Left renal pelvis (tissue), 4 donors: ENCODE results near the gene PLEKHG2. TPM values are rescaled to one million over a fixed set of nuclear protein-coding genes. Genes with fewer than 3 reads are reported as not detected.
"Not testable (repeated sequence)": the region's sequence is repeated elsewhere in the genome, so short reads cannot be mapped to it uniquely, and the experiment has no call there.

Source experiments
- DNase-seq, 4 donors: peaks; one replicate each; pipeline ENCODE4 v3.0.0-alpha.2; 2013; ENCODE audit warnings: low read depth in 4 of 4, low spot score in 3 of 4
- polyA plus RNA-seq, 4 donors: library from polyadenylated mRNA; unstranded; fragments of 120-200 nt; gene quantifications; one replicate each; pipeline ENCODE4 v1.2.1, GENCODE V29; 2013; ENCODE audit not compliant: insufficient read length in 4 of 4

Gene PLEKHG2
- polyA plus RNA-seq, 4 donors: 67.3 to 130 (median 90.1) TPM

DNA sequence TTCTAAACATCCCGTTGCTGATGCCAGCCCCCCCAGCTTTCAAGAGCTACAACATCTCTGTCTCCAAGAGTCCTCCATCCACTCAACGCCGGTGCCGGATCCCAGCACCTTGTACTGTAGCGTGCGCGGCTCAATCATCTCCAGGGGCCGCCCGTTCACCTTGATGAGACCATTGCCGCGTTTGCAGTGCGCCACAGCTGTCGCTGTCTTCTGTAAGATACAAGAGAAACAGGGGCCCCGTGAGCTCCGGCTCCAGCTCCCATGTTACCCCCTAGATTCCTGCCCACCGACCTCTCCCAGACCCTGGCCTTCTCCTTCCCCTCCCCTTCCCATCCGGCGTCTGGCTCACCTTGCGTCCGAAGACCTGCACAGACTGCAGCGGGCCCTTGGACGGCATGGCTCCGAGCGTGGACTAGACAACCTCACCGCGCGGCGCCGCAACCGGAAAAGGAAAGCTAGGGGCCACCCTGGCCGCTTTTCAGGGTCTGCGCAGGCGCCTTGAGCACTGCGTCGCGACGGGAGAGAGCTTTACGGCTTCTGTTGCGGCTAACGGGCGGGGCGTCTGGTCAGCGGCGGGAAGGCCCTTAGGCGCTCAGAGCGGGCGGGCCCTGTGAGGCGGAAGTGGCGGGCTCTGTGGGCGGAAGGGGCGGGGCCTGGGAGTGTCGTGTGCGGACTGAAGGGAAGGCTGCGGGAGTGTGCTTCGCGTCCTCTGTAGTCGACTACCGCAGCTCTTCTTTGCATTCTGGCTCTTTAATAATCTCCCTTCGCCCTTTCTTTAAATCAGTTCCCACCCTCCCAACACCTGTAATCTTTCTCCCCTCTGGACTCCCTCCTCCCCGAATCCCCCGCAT lies 23.3 kb downstream of the PLEKHG2 start, which contains the start of gene RPS16:
TSS of gene RPS16 (minus strand) at position 451 of the 851 bp plus-strand sequence. CDS start at position 397, 54 bp downstream.
- peak; percentile 92 to 96 (median 94) for DNase-seq

- DNase-seq: no peak
Measured at GRCh38 chr19:39436350-39436716, 23.9 kb downstream of the PLEKHG2 start.

GRCh38 chr19:39438270-39438934 lies 25.9 kb downstream of the PLEKHG2 start:
- DNase-seq: no peak

GRCh38 chr19:39444598-39445195 lies 32.2 kb downstream of the PLEKHG2 start:
- DNase-seq: no peak

DNA sequence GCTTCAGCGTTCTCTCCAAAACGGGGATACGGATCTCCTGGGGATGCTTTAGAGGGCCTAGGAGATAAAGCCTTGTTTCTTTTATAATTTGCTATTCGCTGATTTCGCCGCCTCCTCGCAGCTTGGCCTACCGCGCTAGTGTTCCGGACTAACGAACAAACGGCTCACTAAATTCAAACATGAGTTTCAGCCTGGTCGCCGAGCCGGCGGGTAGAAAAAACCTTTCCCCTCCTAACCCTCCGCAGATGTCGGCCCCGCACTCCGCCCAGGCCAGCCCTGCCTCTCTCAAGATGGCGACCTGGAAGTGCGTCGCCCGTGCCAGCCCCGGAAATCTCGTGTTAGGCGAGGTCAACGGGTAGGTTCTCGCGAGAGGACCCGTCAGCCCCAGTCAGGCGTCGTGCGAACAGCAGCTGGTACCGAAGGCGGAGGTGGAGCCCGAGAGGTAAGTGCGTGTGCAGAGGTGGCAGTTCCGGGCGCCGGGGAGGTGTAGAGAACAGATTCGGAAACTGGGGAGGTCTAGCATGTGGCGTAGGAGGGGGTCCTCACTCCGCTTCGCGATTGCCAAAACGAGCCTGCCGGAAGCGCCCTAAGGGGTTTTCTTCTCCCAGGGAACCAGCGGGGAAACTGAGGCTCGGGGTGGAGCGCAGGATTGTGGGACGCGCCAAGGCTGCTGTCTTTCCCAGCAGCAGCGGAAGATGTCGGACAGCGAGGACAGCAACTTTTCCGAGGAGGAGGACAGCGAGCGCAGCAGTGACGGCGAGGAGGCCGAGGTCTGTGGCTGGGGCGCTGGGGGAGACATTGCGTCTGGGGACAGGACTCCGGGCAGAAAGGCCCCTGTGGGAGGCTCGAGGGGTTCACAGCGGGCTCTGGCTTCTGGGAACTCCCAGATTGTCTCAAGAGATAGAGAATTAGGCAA lies 33.0 kb downstream of the PLEKHG2 start, which contains the start of gene SUPT5H:
TSS of gene SUPT5H (plus strand) at position 387 of the 916 bp plus-strand sequence. CDS start at position 696, 309 bp downstream.
- peak; percentile 93 to 95 (median 94) for DNase-seq

DNA sequence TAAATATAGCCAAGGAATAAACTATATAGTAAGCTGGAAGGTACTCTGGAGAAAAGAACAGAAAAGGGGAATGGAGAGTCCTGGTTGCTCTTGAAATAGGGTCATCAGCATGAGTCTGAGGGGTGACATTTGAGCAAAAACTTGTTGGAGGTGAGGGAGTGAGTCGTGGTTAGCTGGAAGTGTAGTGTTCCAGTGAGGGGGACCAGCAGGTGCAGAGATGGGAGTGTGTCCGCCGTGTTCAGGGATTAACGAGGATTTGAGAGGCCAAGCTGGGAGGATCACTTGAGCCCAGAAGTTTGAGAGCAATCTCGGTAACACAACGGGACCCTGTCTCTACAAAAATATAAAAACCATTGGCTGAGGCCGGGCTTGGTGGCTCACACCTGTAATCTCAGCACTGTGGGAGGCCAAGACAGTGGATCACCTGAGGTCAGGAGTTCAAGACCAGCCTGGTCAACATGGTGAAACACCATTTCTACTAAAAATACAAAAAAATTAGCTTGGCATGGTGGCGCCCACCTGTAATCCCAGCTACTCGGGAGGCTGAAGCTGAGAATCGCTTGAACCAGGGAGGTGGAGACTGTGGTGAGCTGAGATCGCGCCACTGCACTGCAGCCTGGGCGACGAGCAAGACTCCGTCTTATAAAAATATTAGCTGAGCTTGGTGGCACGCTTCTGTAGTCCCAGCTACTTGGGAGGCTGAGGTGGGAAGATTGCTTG lies 34.1 kb downstream of the PLEKHG2 start:
- no peak for DNase-seq

GRCh38 chr19:39448271-39448670 lies 35.8 kb downstream of the PLEKHG2 start:
- DNase-seq: no peak

- DNase-seq: no peak
Measured at GRCh38 chr19:39449116-39449797, 36.8 kb downstream of the PLEKHG2 start.

DNA sequence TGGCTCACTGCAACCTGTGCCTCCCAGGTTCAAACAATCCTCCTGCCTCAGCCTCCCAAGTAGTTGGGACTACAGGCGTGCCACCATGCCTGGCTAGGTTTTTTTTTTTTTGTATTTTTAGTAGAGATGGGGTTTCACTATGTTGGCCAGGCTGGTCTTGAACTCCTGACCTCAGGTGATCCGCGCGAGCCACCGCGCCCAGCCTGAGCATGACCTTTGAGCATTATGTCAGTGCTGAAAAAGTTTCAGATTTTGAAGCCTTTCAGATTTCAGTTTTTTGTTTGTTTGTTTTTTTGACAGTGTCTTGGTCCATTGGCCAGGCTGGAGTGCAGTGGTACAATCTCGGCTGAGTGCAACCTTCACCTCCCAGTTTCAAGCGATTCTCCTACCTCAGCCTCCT lies 38.8 kb downstream of the PLEKHG2 start:
- DNase-seq: not testable (repeated sequence)

DNA sequence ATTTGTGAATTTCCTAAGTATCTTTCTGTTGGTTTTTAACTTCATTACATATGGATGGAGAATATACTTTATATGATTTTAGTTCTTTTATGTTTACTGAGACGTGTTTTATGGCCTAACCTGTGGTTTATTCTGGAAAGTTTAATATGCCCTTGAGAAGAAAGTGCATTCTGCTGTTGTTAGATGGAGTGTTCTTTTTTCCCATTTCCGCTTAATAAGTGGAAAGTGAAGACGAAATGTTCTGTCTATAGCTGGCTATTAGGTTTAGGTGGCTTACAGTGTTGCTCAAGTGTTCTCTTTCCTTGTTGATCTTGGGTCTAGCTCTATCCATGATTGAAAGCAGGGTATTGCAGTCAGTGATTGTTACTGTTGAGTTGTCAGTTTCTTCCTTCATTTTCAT lies 50.9 kb downstream of the PLEKHG2 start:
- DNase-seq: no peak

GRCh38 chr19:39465956-39466747 lies 53.7 kb downstream of the PLEKHG2 start:
- DNase-seq: no peak

DNA sequence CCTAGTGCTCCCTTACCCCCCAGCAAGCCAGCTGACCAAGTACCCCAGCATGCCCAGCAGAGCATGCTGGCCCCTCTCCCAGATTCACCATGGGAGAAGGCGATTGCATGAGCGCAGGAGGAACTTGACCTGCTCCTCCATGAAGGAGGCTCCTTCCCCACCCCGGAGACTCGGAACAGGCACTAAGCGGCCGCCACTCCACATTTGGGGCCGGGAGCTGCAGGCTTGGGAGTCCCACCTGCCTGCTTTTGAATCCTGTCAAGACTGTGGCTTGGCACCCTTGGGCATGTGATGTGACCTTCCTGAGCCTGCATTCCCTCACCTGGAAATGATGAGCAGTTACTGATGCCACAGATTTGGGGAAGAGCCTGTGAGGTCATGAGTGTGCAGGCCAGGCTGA lies 55.5 kb downstream of the PLEKHG2 start:
- no peak for DNase-seq

DNA sequence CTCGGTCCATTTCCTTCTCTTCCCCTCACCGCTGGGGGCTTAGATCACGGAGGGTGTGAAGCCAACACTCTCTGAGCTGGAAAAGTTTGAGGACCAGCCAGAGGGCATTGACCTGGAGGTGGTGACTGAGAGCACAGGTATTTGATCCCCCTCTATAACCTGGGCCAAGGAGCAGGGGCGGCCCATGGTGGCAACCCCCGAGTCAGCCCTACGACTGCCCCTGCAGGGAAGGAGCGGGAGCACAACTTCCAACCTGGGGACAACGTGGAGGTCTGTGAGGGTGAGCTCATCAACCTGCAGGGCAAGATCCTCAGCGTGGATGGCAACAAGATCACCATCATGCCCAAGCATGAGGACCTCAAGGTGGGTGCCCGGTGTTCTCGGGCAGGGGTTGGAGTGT lies 56.6 kb downstream of the PLEKHG2 start:
- DNase-seq: no peak

GRCh38 chr19:39469567-39469966 lies 57.1 kb downstream of the PLEKHG2 start:
- no peak for DNase-seq

GRCh38 chr19:39470724-39471339 lies 58.4 kb downstream of the PLEKHG2 start:
- no peak for DNase-seq

DNA sequence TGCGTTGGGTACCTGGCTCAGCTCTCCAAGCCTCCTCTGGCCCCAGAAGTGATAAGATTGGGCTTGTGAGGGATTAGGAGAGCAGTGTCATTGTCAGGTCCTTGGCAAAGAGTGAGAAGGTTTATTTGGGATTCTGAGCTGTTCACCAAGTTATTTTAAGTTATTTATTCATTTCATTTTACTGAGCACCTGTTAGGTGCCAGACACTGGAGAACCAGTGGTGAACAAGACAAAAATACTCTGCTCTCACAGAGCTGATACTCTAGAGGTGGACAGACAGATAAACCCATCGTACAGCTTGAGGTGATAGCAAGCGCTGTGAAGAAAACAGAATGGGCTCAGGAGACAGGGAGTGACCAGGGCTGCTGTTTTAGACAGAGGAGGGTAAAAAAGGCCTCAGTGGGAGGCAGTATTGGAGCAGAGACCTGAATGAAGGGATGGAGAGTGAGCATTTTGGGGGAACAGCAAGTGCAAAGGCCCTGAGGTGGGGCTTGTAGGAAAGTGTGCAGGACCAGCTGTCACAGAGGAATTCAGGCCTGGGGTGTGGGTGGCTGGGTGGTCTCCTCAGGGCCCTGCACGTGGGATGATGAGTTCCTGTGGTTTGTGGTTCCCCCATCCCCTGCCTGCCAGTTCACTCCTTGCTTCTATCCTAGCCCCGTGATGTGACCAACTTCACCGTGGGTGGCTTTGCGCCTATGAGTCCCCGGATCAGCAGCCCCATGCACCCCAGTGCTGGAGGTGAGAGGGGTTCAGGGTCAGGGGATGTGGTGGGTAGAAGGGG lies 59.5 kb downstream of the PLEKHG2 start:
- DNase-seq: no peak
